ENCODE data around the gene ATP2A1. TPM values are rescaled to one million over a fixed set of nuclear protein-coding genes. Genes with fewer than 3 reads are reported as not detected.

ATP2A1 gene
- total RNA-seq, 2 experiments from 2014 or later = 3.3 to 3.8 TPM

DNA sequence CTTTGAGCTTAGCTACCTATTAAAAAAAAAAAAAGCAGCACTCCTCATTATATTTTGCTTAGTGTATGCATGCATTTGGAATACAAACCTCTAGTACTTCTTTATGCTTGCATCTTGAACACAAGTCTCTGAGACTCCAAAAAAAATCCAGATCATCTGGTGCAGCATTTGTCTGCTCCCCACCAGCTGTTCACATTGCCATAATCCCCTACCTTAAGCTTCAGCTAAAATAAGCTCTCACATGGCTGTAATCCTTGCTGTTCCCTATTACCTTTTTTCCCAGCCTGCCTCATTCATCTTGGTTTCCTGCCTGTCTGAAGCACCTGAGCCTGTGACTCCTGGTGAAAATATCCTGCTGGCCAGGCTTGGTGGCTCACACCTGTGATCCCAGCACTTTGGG is 65.0 kb downstream of the ATP2A1 start:
- intact Hi-C loops (cut with micrococcal nuclease) = no loop called here
- ChIA-PET POLR2A (no interaction called here), CTCF (interaction anchor here (2.8 to 3.4 kb wide), 4 partner anchors 17 to 96 kb away, joined by 29 to 42 read pairs (median 35); partner anchors contain the start of genes RABEP2, SH2B1 and TUFM)
- no peaks in the 10 kb centered on the region for H3K9me3 Mint-ChIP-seq
- no peak for DNase-seq
- no peaks in the 10 kb centered on the region for H3K36me3 Mint-ChIP-seq
- H3K27me3 Mint-ChIP-seq = no peaks in the 10 kb centered on the region
- no peak overlapping the region for H3K4me3 Mint-ChIP-seq
- no peak overlapping the region for H3K27ac Mint-ChIP-seq
- peaks cover 5% of the 10 kb centered on the region for H3K4me1 Mint-ChIP-seq (ENCODE audit: low read depth)

DNA sequence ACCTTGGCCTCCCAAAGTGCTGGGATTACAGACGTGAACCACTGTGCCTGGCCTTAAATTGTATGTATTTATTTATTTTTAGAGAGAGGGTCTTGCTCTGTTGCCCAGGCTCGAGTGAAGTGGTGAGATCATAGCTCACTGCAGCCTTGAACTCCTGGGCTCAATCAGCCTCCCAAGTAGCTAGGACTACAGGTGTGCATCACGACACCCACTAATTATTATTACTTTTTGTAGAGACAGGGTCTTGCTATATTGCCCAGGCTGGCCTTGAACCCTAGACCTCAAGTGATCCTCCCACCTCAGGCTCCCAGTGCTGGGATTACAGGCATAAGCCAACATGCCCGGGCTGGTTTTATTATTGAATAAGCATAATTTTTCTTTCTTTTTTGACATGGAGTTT is 68.4 kb downstream of the ATP2A1 start:
- Mint-ChIP-seq H3K36me3 (peaks cover 6% of the 10 kb centered on the region), H3K27me3 (no peaks in the 10 kb centered on the region), H3K9me3 (no peaks in the 10 kb centered on the region), H3K27ac (no peak overlapping the region), H3K4me1 (ENCODE audit: low read depth) (peaks cover 9% of the 10 kb centered on the region), H3K4me3 (no peak overlapping the region)
- DNase-seq = no peak
- CTCF ChIA-PET = interaction anchor here (1.4 kb wide), 1 partner anchor 73 kb away, joined by 5 read pairs; no protein-coding TSS in a partner anchor
- POLR2A ChIA-PET = no interaction called here
- intact Hi-C loops (cut with micrococcal nuclease) = no loop called here

DNA sequence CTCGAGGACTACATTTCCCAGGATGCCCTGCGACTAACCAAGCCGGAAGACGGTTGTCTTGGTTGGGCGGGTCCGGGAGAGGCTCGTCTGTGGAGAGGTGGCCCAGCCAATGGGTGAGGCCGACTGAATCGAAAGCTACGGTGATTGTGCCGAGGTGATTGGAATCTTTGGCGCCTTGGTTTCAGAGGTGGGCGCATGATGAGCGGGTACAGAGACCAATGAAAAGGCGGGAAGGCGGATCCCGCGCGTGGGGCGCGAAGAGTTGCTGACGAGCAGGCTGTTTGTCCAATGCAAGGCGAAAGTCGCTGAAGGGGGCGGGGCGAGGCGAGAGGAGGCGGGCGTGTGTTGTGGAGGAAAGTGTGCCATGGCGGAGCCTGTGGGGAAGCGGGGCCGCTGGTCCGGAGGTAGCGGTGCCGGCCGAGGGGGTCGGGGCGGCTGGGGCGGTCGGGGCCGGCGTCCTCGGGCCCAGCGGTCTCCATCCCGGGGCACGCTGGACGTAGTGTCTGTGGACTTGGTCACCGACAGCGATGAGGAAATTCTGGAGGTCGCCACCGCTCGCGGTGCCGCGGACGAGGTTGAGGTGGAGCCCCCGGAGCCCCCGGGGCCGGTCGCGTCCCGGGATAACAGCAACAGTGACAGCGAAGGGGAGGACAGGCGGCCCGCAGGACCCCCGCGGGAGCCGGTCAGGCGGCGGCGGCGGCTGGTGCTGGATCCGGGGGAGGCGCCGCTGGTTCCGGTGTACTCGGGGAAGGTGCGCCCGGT is 72.5 kb downstream of the ATP2A1 start, which contains the start of gene NFATC2IP:
Gene NFATC2IP, plus strand, starts transcription at position 290 of the 762 bp plus-strand sequence. Its CDS starts 75 bp downstream, at position 365.
- H3K4me1 Mint-ChIP-seq (ENCODE audit: low read depth) = peaks cover 24% of the 10 kb centered on the region
- peak within 1 kb of the TSS; percentile 91 for H3K27ac Mint-ChIP-seq
- H3K27me3 Mint-ChIP-seq = no peaks in the 10 kb centered on the region
- ChIA-PET CTCF (interaction anchor here (0.9 to 1.4 kb wide), 3 partner anchors 26 to 102 kb away, joined by 3 to 4 read pairs (median 3); no protein-coding TSS in a partner anchor), POLR2A (interaction anchor here (0.5 to 0.6 kb wide), 2 partner anchors 105 to 782 kb away, joined by 3 read pairs; partner anchors contain the start of gene TUFM)
- DNase-seq = peak; percentile 100
- peaks cover 27% of the 10 kb centered on the region for H3K36me3 Mint-ChIP-seq
- no peaks in the 10 kb centered on the region for H3K9me3 Mint-ChIP-seq
- peak within 1 kb of the TSS; percentile 95 for H3K4me3 Mint-ChIP-seq
- intact Hi-C loops (cut with micrococcal nuclease) = loop anchor here (1.0 to 5.0 kb wide), 4 partner anchors 26 to 127 kb away; partner anchors contain the start of genes RABEP2, SH2B1 and TUFM

DNA sequence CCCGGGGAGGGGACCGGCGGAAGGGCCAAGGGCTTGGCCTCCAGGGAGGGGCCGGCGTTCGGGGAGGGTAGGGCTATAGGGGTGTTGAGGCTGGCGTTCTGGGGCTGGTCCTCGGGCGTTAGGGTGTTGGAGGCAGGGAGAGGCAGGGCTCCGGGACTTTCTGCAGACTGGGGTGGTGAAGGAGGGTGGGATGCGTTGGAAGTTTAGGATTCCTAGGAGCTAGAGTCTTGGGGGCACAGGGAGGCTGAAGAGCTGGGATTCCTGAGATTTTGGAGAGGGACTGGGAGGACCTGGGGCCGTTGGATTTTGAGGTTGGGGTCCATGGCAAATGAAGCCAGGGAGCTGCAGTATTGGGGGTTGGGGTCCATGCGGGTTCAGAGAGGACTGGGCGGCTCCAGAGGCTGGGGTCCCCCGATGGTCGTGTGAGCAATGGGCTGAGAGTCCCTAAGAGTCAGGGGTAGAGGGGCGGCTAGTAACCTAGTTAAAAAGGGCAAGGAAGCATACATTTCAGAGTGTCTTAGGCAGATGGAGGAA is 73.2 kb downstream of the ATP2A1 start:
- peak overlapping the region; percentile 95 for H3K4me3 Mint-ChIP-seq
- DNase-seq = no peak
- peak overlapping the region; percentile 91 for H3K27ac Mint-ChIP-seq
- ChIA-PET POLR2A (no interaction called here), CTCF (interaction anchor here (1.4 to 1.5 kb wide), 2 partner anchors 23 to 25 kb away, joined by 3 read pairs; no protein-coding TSS in a partner anchor)
- no peaks in the 10 kb centered on the region for H3K27me3 Mint-ChIP-seq
- H3K9me3 Mint-ChIP-seq = no peaks in the 10 kb centered on the region
- peaks cover 31% of the 10 kb centered on the region for H3K36me3 Mint-ChIP-seq
- intact Hi-C loops (cut with micrococcal nuclease) = loop anchor here (5.0 kb wide), 1 partner anchor 89 kb away; the partner anchor contains the start of gene SH2B1
- peaks cover 23% of the 10 kb centered on the region for H3K4me1 Mint-ChIP-seq (ENCODE audit: low read depth)

Small RNA genes lying within 50 kb of the gene (microRNA-seq; reads per million reads assigned to microRNA genes)
- gene MIR4721 (ENCODE audit: borderline microRNAs expressed, borderline number of aligned reads, borderline replicate concordance) = not detected

Other genes starting within 250 kb of the ATP2A1 start
- gene NPIPB8, start 240.4 kb upstream of the ATP2A1 start, total RNA-seq = under 1 TPM in 1 of 2 experiments, not detected in 1; 0.27 TPM
- gene EIF3C, start 167.0 kb upstream of the ATP2A1 start, total RNA-seq = 100 to 1,000 TPM; 795 to 817 TPM
- under 1 TPM; 0.52 to 0.58 TPM for gene NPIPB9, start 126.7 kb upstream of the ATP2A1 start, total RNA-seq
- gene ATXN2L, start 55.5 kb upstream of the ATP2A1 start, total RNA-seq = 100 to 1,000 TPM; 260 to 277 TPM
- 100 to 1,000 TPM; 221 TPM for gene TUFM, start 32.1 kb upstream of the ATP2A1 start, total RNA-seq
- gene SH2B1, start 14.6 kb upstream of the ATP2A1 start, total RNA-seq = 10 to 100 TPM; 32.3 to 34.9 TPM
- 10 to 100 TPM; 11.3 to 12.0 TPM for gene RABEP2, start 46.8 kb downstream of the ATP2A1 start, total RNA-seq
- under 1 TPM in 1 of 2 experiments, not detected in 1; 0.29 TPM for gene CD19, start 53.5 kb downstream of the ATP2A1 start, total RNA-seq
- gene NFATC2IP, start 72.4 kb downstream of the ATP2A1 start, total RNA-seq = 10 to 100 TPM; 57.7 to 64.6 TPM
- gene SPNS1, start 96.3 kb downstream of the ATP2A1 start, total RNA-seq = 10 to 100 TPM; 11.3 to 12.0 TPM
- gene LAT, start 106.6 kb downstream of the ATP2A1 start, total RNA-seq = 100 to 1,000 TPM; 250 to 276 TPM